HepG2 (cell line): Measurements from ENCODE around the gene SS18L1. TPM values are rescaled to one million over a fixed set of nuclear protein-coding genes. Genes with fewer than 3 reads are reported as not detected.

Experiments used
- CEBPB ChIP-seq: IDR thresholded peaks from 2 replicates; pipeline ENCODE4 v1.6.1; 2011; ENCODE audit warnings: low read depth, low read length, improper control_type of control experiment, borderline replicate concordance
- CENPX ChIP-seq: sonication (generic); formaldehyde crosslinking; IDR thresholded peaks from 2 replicates; pipeline ENCODE4 v1.9.0; 2021; ENCODE audit warnings: mild to moderate bottlenecking, missing genetic modification reagents, moderate library complexity
- FIP1L1 ChIP-seq: fragments of 200-400 bp; formaldehyde crosslinking; IDR thresholded peaks from 2 replicates; pipeline ENCODE4 v1.6.1; 2018; ENCODE audit warnings: low read depth, mild to moderate bottlenecking, low read length, moderate library complexity, borderline replicate concordance; ENCODE audit not compliant: insufficient read depth
- GRHL1 ChIP-seq: sonication (generic); formaldehyde crosslinking; conservative IDR thresholded peaks from 2 replicates; pipeline ENCODE4 v1.8.0; 2022; ENCODE audit warnings: missing genetic modification reagents
- HOXA5 ChIP-seq: sonication (generic); formaldehyde crosslinking; IDR thresholded peaks from 2 replicates; pipeline ENCODE4 v1.4.0; 2020; ENCODE audit warnings: missing genetic modification reagents
- KAT8 ChIP-seq: IDR thresholded peaks from 2 replicates; pipeline ENCODE4 v1.6.1; 2016; ENCODE audit warnings: missing genetic modification reagents, missing compliant biosample characterization
- KMT2B ChIP-seq: IDR thresholded peaks from 2 replicates; pipeline ENCODE4 v1.6.1; 2016; ENCODE audit warnings: missing genetic modification reagents, missing compliant biosample characterization
- MEIS1 ChIP-seq: sonication (generic); formaldehyde crosslinking; IDR thresholded peaks from 2 replicates; pipeline ENCODE4 v1.9.0; 2021; ENCODE audit warnings: mild to moderate bottlenecking, missing genetic modification reagents, moderate library complexity, borderline replicate concordance
- NCOA5 ChIP-seq: sonication (generic); formaldehyde crosslinking; IDR thresholded peaks from 2 replicates; pipeline ENCODE4 v1.4.0; 2020; ENCODE audit warnings: missing genetic modification reagents
- POLR2A ChIP-seq, 2 experiments: IDR thresholded peaks; 2 replicates each; pipeline ENCODE4 v1.6.1; 2011; ENCODE audit warnings: low read depth in 2 of 2, low read length in 2 of 2, mild to moderate bottlenecking in 1 of 2, moderate library complexity in 1 of 2; ENCODE audit not compliant: insufficient read depth in 1 of 2
- POLR2AphosphoS5 ChIP-seq: IDR thresholded peaks from 2 replicates; pipeline ENCODE4 v1.6.1; 2012; ENCODE audit warnings: low read depth, low read length
- TEAD2 ChIP-seq: sonication (generic); formaldehyde crosslinking; IDR thresholded peaks from 2 replicates; pipeline ENCODE4 v1.9.0; 2021; ENCODE audit warnings: missing genetic modification reagents
- THYN1 ChIP-seq: sonication (generic); formaldehyde crosslinking; IDR thresholded peaks from 2 replicates; pipeline ENCODE4 v1.8.1; 2023; ENCODE audit warnings: low read depth, mild to moderate bottlenecking, moderate library complexity, missing genetic modification reagents, borderline replicate concordance
- ZBTB42 ChIP-seq: sonication (generic); formaldehyde crosslinking; IDR thresholded peaks from 2 replicates; pipeline ENCODE4 v1.5.0; 2020; ENCODE audit warnings: mild to moderate bottlenecking, missing genetic modification reagents
- ZMYM4 ChIP-seq: sonication (generic); formaldehyde crosslinking; IDR thresholded peaks from 2 replicates; pipeline ENCODE4 v1.8.1; 2023; ENCODE audit warnings: mild to moderate bottlenecking, missing genetic modification reagents
- ZNF333 ChIP-seq: sonication (generic); formaldehyde crosslinking; IDR thresholded peaks from 2 replicates; pipeline ENCODE4 v1.4.0; 2020; ENCODE audit warnings: mild to moderate bottlenecking, missing genetic modification reagents, borderline replicate concordance
- ZNF33A ChIP-seq: sonication (generic); formaldehyde crosslinking; IDR thresholded peaks from 2 replicates; pipeline ENCODE4 v1.5.1; 2020; ENCODE audit warnings: missing genetic modification reagents, mild to moderate bottlenecking, moderate library complexity, borderline replicate concordance
- ZNF543 ChIP-seq: sonication (generic); formaldehyde crosslinking; IDR thresholded peaks from 2 replicates; pipeline ENCODE4 v1.4.0; 2020; ENCODE audit warnings: mild to moderate bottlenecking, missing genetic modification reagents
- ZNF550 ChIP-seq: sonication (generic); formaldehyde crosslinking; IDR thresholded peaks from 2 replicates; pipeline ENCODE4 v1.4.0; 2020; ENCODE audit warnings: mild to moderate bottlenecking, missing genetic modification reagents, borderline replicate concordance
- ZNF570 ChIP-seq: sonication (generic); formaldehyde crosslinking; IDR thresholded peaks from 2 replicates; pipeline ENCODE4 v1.4.0; 2020; ENCODE audit warnings: mild to moderate bottlenecking, missing genetic modification reagents, borderline replicate concordance
- ZNF577 ChIP-seq: sonication (generic); formaldehyde crosslinking; IDR thresholded peaks from 2 replicates; pipeline ENCODE4 v1.4.0; 2020; ENCODE audit warnings: mild to moderate bottlenecking, low read depth, missing genetic modification reagents, borderline replicate concordance
- ZSCAN20 ChIP-seq: sonication (generic); formaldehyde crosslinking; IDR thresholded peaks from 2 replicates; pipeline ENCODE4 v1.4.0; 2020; ENCODE audit warnings: missing genetic modification reagents, mild to moderate bottlenecking, borderline replicate concordance
- polyA plus RNA-seq, 8 experiments: library from polyadenylated mRNA; depleted of rRNA in 3 of 8; stranded (reverse) in 7 of 8; unstranded in 1 of 8; fragments of >200 nt; fragmentation: Illumina TruSeq in 4 of 8; extraction: Trizol in 4 of 8; gene quantifications; 2 replicates each; pipeline versions ENCODE4 v1.2.1 to v1.2.3, GENCODE V29; 2011 to 2016; ENCODE audit warnings: low read depth in 4 of 8, missing spikeins in 1 of 8, mixed read lengths in 1 of 8; ENCODE audit not compliant: insufficient read depth in 1 of 8
- total RNA-seq, 5 experiments: library from RNA; depleted of rRNA; stranded (reverse); fragments of >200 nt; fragmentation: Illumina TruSeq; extraction: Trizol; gene quantifications; 2 replicates each; pipeline ENCODE4 v1.2.3, GENCODE V29; 2016; ENCODE audit warnings: low read depth in 1 of 5
- TF ChIP-seq, protein P1 (sequence below): IDR thresholded peaks from 2 replicates; pipeline ENCODE4 v1.6.1; 2016; ENCODE audit warnings: missing compliant biosample characterization, missing genetic modification reagents, borderline replicate concordance
- TF ChIP-seq, protein P2 (sequence below): sonication (generic); IDR thresholded peaks from 2 replicates; pipeline ENCODE4 v1.6.1; 2016; ENCODE audit warnings: low read depth, borderline replicate concordance
- TF ChIP-seq, protein P3 (sequence below): sonication (generic); formaldehyde crosslinking; IDR thresholded peaks from 2 replicates; pipeline ENCODE4 v1.4.0; 2020; ENCODE audit warnings: missing genetic modification reagents, mild to moderate bottlenecking, borderline replicate concordance

SS18L1 gene
- total and polyA plus RNA-seq, 2 of the 13 experiments (the other 11 are each of a cell fraction or from before 2014, with no cell fraction given) = 17.8 to 27.6 TPM

GRCh38 chr20:62143081-62143956 lies at the start of gene SS18L1, which contains the start of gene PSMA7 (continued):
- TF ChIP-seq NCOA5 (CRISPR knock-in tag) (no peak), ZMYM4 (no peak; the same call in 1 of the 2 replicates), CEBPB (no peak), KMT2B (CRISPR knock-in tag) (peak; percentile 80; the same call in 1 of the 2 replicates), ZNF33A (no peak), CENPX (no peak), POLR2AphosphoS5 (peak; percentile 86), MEIS1 (CRISPR knock-in tag) (peak; percentile 44), THYN1 (no peak), ZNF570 (CRISPR knock-in tag) (no peak), ZNF577 (CRISPR knock-in tag) (0 out of 2 replicates have a peak, but pooled peaks have one; percentile 88), ZBTB42 (no peak), FIP1L1 (no peak), HOXA5 (CRISPR knock-in tag) (peak; percentile 80), KAT8 (CRISPR knock-in tag) (peak; percentile 66; the same call in 1 of the 2 replicates), ZNF333 (CRISPR knock-in tag) (no peak), POLR2A (IDR thresholded peaks at IDR 0.05; ENCODE audit: insufficient read depth in 1 of 2, low read depth in 2 of 2, low read length in 2 of 2) (peak; percentile 74 to 93), GRHL1 (CRISPR knock-in tag) (no peak), TEAD2 (CRISPR knock-in tag) (no peak), ZNF543 (CRISPR knock-in tag) (peak; percentile 76), ZSCAN20 (no peak; the same call in 1 of the 2 replicates), ZNF550 (CRISPR knock-in tag) (no peak)
- TF ChIP-seq, protein P1, sequence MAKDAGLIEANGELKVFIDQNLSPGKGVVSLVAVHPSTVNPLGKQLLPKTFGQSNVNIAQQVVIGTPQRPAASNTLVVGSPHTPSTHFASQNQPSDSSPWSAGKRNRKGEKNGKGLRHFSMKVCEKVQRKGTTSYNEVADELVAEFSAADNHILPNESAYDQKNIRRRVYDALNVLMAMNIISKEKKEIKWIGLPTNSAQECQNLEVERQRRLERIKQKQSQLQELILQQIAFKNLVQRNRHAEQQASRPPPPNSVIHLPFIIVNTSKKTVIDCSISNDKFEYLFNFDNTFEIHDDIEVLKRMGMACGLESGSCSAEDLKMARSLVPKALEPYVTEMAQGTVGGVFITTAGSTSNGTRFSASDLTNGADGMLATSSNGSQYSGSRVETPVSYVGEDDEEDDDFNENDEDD = peak; percentile 72
- TF ChIP-seq, protein P2, sequence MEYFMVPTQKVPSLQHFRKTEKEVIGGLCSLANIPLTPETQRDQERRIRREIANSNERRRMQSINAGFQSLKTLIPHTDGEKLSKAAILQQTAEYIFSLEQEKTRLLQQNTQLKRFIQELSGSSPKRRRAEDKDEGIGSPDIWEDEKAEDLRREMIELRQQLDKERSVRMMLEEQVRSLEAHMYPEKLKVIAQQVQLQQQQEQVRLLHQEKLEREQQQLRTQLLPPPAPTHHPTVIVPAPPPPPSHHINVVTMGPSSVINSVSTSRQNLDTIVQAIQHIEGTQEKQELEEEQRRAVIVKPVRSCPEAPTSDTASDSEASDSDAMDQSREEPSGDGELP = no peak
- TF ChIP-seq, protein P3, sequence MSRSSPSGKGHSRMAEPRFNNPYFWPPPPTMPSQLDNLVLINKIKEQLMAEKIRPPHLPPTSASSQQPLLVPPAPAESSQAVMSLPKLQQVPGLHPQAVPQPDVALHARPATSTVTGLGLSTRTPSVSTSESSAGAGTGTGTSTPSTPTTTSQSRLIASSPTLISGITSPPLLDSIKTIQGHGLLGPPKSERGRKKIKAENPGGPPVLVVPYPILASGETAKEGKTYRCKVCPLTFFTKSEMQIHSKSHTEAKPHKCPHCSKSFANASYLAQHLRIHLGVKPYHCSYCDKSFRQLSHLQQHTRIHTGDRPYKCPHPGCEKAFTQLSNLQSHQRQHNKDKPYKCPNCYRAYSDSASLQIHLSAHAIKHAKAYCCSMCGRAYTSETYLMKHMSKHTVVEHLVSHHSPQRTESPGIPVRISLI = peak; percentile 49; the same call in 1 of the 2 replicates
